HepG2 (cell line): ENCODE measurements around the gene SLC44A4. TPM values are rescaled to one million over a fixed set of nuclear protein-coding genes. Genes with fewer than 3 reads are reported as not detected.

Source experiments
- SMAD9 ChIP-seq: sonication (generic); formaldehyde crosslinking; IDR thresholded peaks from 2 replicates; pipeline ENCODE4 v1.5.1; 2020; ENCODE audit warnings: mild to moderate bottlenecking, missing genetic modification reagents
- STAG1 ChIP-seq: sonication (generic); formaldehyde crosslinking; IDR thresholded peaks from 2 replicates; pipeline ENCODE4 v1.4.0; 2020; ENCODE audit warnings: missing genetic modification reagents
- ZNF264 ChIP-seq: sonication (generic); formaldehyde crosslinking; IDR thresholded peaks from 2 replicates; pipeline ENCODE4 v1.4.0; 2020; ENCODE audit warnings: missing genetic modification reagents
- ZNF317 ChIP-seq: sonication (generic); formaldehyde crosslinking; IDR thresholded peaks from 2 replicates; pipeline ENCODE4 v1.5.0; 2020; ENCODE audit warnings: mild to moderate bottlenecking, missing genetic modification reagents
- ZNF724P ChIP-seq: sonication (generic); formaldehyde crosslinking; IDR thresholded peaks from 2 replicates; pipeline ENCODE4 v1.8.0; 2022; ENCODE audit warnings: missing genetic modification reagents, borderline replicate concordance
- ZNF746 ChIP-seq: sonication (generic); formaldehyde crosslinking; IDR thresholded peaks from 2 replicates; pipeline ENCODE4 v1.8.0; 2022; ENCODE audit warnings: mild to moderate bottlenecking, missing genetic modification reagents
- ZNF780A ChIP-seq: sonication (generic); formaldehyde crosslinking; IDR thresholded peaks from 2 replicates; pipeline ENCODE4 v1.8.0; 2022; ENCODE audit warnings: mild to moderate bottlenecking, missing genetic modification reagents, moderate library complexity
- polyA plus RNA-seq, 8 experiments: library from polyadenylated mRNA; depleted of rRNA in 3 of 8; stranded (reverse) in 7 of 8; unstranded in 1 of 8; fragments of >200 nt; fragmentation: Illumina TruSeq in 4 of 8; extraction: Trizol in 4 of 8; gene quantifications; 2 replicates each; pipeline versions ENCODE4 v1.2.1 to v1.2.3, GENCODE V29; 2011 to 2016; ENCODE audit warnings: low read depth in 4 of 8, missing spikeins in 1 of 8, mixed read lengths in 1 of 8; ENCODE audit not compliant: insufficient read depth in 1 of 8
- total RNA-seq, 5 experiments: library from RNA; depleted of rRNA; stranded (reverse); fragments of >200 nt; fragmentation: Illumina TruSeq; extraction: Trizol; gene quantifications; 2 replicates each; pipeline ENCODE4 v1.2.3, GENCODE V29; 2016; ENCODE audit warnings: low read depth in 1 of 5
- TF ChIP-seq, protein P1 (sequence below): IDR thresholded peaks from 2 replicates; pipeline ENCODE4 v1.6.1; 2016; ENCODE audit warnings: mild to moderate bottlenecking, missing biosample characterization, missing genetic modification reagents
- TF ChIP-seq, protein P2 (sequence below): IDR thresholded peaks from 2 replicates; pipeline ENCODE4 v1.6.1; 2016
- TF ChIP-seq, protein P3 (sequence below): sonication (generic); formaldehyde crosslinking; IDR thresholded peaks from 2 replicates; pipeline ENCODE4 v1.5.0; 2020; ENCODE audit warnings: missing genetic modification reagents, mild to moderate bottlenecking, borderline replicate concordance
- TF ChIP-seq, protein P4 (sequence below): IDR thresholded peaks from 2 replicates; pipeline ENCODE4 v1.6.1; 2012; ENCODE audit warnings: inconsistent platforms
- TF ChIP-seq, protein P5 (sequence below): sonication (generic); formaldehyde crosslinking; conservative IDR thresholded peaks from 2 replicates; pipeline ENCODE4 v1.5.0; 2020; ENCODE audit warnings: missing genetic modification reagents
- TF ChIP-seq, protein P6 (sequence below): sonication (generic); formaldehyde crosslinking; IDR thresholded peaks from 2 replicates; pipeline ENCODE4 v1.5.1; 2020; ENCODE audit warnings: missing genetic modification reagents, mild to moderate bottlenecking, borderline replicate concordance
- TF ChIP-seq, protein P7 (sequence below): sonication (generic); formaldehyde crosslinking; IDR thresholded peaks from 2 replicates; pipeline ENCODE4 v1.5.1; 2020; ENCODE audit warnings: mild to moderate bottlenecking, missing genetic modification reagents, borderline replicate concordance

The SLC44A4 gene
- total and polyA plus RNA-seq, 2 of the 13 experiments (the other 11 are each of a cell fraction or from before 2014, with no cell fraction given): 3.5 to 5.9 TPM

DNA sequence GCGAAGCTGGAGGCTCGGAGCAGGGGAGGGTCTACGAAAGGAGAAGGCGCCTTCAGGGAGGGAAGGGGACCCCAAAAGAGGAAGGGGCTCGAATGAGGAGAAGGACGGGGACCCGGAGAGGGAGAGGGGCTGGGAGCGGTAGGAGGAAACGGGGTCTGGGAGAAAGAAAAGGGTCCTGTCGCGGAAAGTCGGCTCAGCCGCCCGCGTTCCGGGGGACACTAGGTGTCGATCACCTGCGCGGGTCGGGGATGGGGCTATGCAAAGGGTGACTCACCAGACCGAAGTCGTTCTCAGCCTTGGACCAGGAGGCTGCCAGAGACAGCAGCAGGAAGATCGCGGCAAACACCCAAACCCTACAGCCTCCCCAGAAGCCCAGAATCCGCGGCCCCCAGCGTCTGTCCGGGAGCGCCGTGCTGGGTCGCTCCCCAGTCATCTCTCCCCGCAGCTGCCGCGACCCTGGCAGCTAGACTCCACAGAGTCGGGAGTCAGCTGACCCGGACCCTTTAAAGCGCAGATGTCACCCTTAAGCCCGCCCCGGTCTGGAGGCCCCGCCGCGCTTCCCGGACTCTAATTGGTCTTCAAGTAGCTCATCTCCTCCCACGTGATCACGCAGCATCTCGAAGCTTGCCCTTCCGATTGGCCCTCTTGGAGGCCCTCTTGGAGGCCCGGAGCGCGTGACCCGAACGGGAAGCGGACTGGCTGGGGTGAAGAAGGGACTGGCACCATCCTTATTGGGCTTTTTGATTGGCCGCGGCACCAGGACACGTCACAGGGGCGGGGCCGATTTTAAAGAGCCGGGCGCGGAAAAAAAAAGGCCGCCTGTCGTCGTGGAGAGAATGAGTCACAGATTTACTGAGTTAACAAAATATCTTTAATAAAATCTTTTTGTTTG lies 16.2 kb downstream of the SLC44A4 start, which contains the start of gene NEU1 (continued):
- no peak for TF ChIP-seq ZNF780A (CRISPR knock-in tag)
- TF ChIP-seq, protein P1, sequence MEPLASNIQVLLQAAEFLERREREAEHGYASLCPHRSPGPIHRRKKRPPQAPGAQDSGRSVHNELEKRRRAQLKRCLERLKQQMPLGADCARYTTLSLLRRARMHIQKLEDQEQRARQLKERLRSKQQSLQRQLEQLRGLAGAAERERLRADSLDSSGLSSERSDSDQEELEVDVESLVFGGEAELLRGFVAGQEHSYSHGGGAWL: peak; percentile 78; the same call in 1 of the 2 replicates
- peak; percentile 92 for TF ChIP-seq ZNF724P
- TF ChIP-seq ZNF264: peak; percentile 49; the same call in 1 of the 2 replicates
- TF ChIP-seq, protein P2, sequence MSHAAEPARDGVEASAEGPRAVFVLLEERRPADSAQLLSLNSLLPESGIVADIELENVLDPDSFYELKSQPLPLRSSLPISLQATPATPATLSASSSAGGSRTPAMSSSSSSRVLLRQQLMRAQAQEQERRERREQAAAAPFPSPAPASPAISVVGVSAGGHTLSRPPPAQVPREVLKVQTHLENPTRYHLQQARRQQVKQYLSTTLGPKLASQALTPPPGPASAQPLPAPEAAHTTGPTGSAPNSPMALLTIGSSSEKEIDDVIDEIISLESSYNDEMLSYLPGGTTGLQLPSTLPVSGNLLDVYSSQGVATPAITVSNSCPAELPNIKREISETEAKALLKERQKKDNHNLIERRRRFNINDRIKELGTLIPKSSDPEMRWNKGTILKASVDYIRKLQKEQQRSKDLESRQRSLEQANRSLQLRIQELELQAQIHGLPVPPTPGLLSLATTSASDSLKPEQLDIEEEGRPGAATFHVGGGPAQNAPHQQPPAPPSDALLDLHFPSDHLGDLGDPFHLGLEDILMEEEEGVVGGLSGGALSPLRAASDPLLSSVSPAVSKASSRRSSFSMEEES: peak; percentile 100
- no peak; the same call in none of the 2 replicates for TF ChIP-seq ZNF317
- TF ChIP-seq STAG1 (CRISPR knock-in tag): peak; percentile 39
- TF ChIP-seq, protein P3, sequence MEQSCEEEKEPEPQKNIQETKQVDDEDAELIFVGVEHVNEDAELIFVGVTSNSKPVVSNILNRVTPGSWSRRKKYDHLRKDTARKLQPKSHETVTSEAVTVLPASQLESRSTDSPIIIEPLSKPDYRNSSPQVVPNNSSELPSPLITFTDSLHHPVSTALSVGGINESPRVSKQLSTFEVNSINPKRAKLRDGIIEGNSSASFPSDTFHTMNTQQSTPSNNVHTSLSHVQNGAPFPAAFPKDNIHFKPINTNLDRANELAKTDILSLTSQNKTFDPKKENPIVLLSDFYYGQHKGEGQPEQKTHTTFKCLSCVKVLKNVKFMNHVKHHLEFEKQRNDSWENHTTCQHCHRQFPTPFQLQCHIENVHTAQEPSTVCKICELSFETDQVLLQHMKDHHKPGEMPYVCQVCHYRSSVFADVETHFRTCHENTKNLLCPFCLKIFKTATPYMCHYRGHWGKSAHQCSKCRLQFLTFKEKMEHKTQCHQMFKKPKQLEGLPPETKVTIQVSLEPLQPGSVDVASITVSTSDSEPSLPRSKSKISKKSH (CRISPR knock-in tag): peak; percentile 85
- TF ChIP-seq SMAD9 (CRISPR knock-in tag): no peak
- TF ChIP-seq ZNF746 (CRISPR knock-in tag): no peak; the same call in 1 of the 2 replicates
- TF ChIP-seq, protein P4, sequence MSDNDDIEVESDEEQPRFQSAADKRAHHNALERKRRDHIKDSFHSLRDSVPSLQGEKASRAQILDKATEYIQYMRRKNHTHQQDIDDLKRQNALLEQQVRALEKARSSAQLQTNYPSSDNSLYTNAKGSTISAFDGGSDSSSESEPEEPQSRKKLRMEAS: peak; percentile 84; the same call in 1 of the 2 replicates
- TF ChIP-seq, protein P5, sequence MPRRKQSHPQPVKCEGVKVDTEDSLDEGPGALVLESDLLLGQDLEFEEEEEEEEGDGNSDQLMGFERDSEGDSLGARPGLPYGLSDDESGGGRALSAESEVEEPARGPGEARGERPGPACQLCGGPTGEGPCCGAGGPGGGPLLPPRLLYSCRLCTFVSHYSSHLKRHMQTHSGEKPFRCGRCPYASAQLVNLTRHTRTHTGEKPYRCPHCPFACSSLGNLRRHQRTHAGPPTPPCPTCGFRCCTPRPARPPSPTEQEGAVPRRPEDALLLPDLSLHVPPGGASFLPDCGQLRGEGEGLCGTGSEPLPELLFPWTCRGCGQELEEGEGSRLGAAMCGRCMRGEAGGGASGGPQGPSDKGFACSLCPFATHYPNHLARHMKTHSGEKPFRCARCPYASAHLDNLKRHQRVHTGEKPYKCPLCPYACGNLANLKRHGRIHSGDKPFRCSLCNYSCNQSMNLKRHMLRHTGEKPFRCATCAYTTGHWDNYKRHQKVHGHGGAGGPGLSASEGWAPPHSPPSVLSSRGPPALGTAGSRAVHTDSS: no peak; the same call in 1 of the 2 replicates
- TF ChIP-seq, protein P6, sequence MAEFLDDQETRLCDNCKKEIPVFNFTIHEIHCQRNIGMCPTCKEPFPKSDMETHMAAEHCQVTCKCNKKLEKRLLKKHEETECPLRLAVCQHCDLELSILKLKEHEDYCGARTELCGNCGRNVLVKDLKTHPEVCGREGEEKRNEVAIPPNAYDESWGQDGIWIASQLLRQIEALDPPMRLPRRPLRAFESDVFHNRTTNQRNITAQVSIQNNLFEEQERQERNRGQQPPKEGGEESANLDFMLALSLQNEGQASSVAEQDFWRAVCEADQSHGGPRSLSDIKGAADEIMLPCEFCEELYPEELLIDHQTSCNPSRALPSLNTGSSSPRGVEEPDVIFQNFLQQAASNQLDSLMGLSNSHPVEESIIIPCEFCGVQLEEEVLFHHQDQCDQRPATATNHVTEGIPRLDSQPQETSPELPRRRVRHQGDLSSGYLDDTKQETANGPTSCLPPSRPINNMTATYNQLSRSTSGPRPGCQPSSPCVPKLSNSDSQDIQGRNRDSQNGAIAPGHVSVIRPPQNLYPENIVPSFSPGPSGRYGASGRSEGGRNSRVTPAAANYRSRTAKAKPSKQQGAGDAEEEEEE: peak; percentile 93; the same call in 1 of the 2 replicates
- TF ChIP-seq, protein P7, sequence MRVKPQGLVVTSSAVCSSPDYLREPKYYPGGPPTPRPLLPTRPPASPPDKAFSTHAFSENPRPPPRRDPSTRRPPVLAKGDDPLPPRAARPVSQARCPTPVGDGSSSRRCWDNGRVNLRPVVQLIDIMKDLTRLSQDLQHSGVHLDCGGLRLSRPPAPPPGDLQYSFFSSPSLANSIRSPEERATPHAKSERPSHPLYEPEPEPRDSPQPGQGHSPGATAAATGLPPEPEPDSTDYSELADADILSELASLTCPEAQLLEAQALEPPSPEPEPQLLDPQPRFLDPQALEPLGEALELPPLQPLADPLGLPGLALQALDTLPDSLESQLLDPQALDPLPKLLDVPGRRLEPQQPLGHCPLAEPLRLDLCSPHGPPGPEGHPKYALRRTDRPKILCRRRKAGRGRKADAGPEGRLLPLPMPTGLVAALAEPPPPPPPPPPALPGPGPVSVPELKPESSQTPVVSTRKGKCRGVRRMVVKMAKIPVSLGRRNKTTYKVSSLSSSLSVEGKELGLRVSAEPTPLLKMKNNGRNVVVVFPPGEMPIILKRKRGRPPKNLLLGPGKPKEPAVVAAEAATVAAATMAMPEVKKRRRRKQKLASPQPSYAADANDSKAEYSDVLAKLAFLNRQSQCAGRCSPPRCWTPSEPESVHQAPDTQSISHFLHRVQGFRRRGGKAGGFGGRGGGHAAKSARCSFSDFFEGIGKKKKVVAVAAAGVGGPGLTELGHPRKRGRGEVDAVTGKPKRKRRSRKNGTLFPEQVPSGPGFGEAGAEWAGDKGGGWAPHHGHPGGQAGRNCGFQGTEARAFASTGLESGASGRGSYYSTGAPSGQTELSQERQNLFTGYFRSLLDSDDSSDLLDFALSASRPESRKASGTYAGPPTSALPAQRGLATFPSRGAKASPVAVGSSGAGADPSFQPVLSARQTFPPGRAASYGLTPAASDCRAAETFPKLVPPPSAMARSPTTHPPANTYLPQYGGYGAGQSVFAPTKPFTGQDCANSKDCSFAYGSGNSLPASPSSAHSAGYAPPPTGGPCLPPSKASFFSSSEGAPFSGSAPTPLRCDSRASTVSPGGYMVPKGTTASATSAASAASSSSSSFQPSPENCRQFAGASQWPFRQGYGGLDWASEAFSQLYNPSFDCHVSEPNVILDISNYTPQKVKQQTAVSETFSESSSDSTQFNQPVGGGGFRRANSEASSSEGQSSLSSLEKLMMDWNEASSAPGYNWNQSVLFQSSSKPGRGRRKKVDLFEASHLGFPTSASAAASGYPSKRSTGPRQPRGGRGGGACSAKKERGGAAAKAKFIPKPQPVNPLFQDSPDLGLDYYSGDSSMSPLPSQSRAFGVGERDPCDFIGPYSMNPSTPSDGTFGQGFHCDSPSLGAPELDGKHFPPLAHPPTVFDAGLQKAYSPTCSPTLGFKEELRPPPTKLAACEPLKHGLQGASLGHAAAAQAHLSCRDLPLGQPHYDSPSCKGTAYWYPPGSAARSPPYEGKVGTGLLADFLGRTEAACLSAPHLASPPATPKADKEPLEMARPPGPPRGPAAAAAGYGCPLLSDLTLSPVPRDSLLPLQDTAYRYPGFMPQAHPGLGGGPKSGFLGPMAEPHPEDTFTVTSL (CRISPR knock-in tag): peak; percentile 76; the same call in 1 of the 2 replicates
